NCI-H1436 treated with DMSO at 0.1 percent for 48 hours (cell line): Measurements from ENCODE around the gene SUMO4.
"Not testable (repeated sequence)": the region's sequence is repeated elsewhere in the genome, so short reads cannot be mapped to it uniquely, and the experiment has no call there.

ENCODE experiments used
- DNase-seq: peaks from one replicate; lab custom pipeline; 2025; lab: John Stamatoyannopoulos, UW

Gene SUMO4

GRCh38 chr6:149431905-149432775, 32.1 kb downstream of the SUMO4 start:
- DNase-seq = no peak

- DNase-seq = no peak
Observed at GRCh38 chr6:149433405-149433804, 33.3 kb downstream of the SUMO4 start.

GRCh38 chr6:149433881-149434280, 33.8 kb downstream of the SUMO4 start:
- DNase-seq = no peak

GRCh38 chr6:149435919-149436586, 36.0 kb downstream of the SUMO4 start:
- DNase-seq = no peak

- no peak for DNase-seq
Observed at GRCh38 chr6:149436647-149437046, 36.6 kb downstream of the SUMO4 start.

GRCh38 chr6:149437212-149437611, 37.1 kb downstream of the SUMO4 start:
- no peak for DNase-seq

- no peak for DNase-seq
Observed at GRCh38 chr6:149438855-149439254, 38.8 kb downstream of the SUMO4 start.

GRCh38 chr6:149439626-149440025, 39.6 kb downstream of the SUMO4 start:
- no peak for DNase-seq

GRCh38 chr6:149440735-149441671, 40.9 kb downstream of the SUMO4 start:
- DNase-seq = no peak

- no peak for DNase-seq
Observed at GRCh38 chr6:149441740-149442139, 41.7 kb downstream of the SUMO4 start.

GRCh38 chr6:149443411-149444181, 43.5 kb downstream of the SUMO4 start:
- DNase-seq = no peak

GRCh38 chr6:149444360-149445094, 44.5 kb downstream of the SUMO4 start:
- DNase-seq = not testable (repeated sequence)

GRCh38 chr6:149445095-149445466, 45.0 kb downstream of the SUMO4 start:
- no peak for DNase-seq

- DNase-seq = no peak
Observed at GRCh38 chr6:149445573-149445972, 45.5 kb downstream of the SUMO4 start.

GRCh38 chr6:149446791-149447376, 46.8 kb downstream of the SUMO4 start:
- DNase-seq = no peak

GRCh38 chr6:149448821-149449453, 48.9 kb downstream of the SUMO4 start:
- DNase-seq = no peak

GRCh38 chr6:149449831-149450678, 50.0 kb downstream of the SUMO4 start:
- DNase-seq = no peak
